H1 (cell line): Measurements from ENCODE around the gene RPL38.
A peak's percentile ranks its signal among the peaks of the same experiment; 100 is the strongest.

Experiments
- CEBPB ChIP-seq: IDR thresholded peaks from 2 replicates; pipeline ENCODE4 v1.6.1; 2012; ENCODE audit warnings: low read depth, low read length
- CTCF ChIP-seq, 3 experiments: IDR thresholded peaks; 1 replicate in 2 of 3; 2 replicates in 1 of 3; pipeline versions ENCODE4 v1.5.1 to v1.6.1; 2011; ENCODE audit warnings: low read length in 3 of 3, mild to moderate bottlenecking in 3 of 3, inconsistent platforms in 2 of 3, low read depth in 1 of 3, moderate library complexity in 1 of 3; ENCODE audit not compliant: insufficient read depth in 1 of 3; ENCODE audit errors: control extremely low read depth in 1 of 3
- EP300 ChIP-seq, 2 experiments: IDR thresholded peaks; 1 replicate in 1 of 2; 2 replicates in 1 of 2; pipeline ENCODE4 v1.6.1; 2011 to 2012; ENCODE audit warnings: low read depth in 2 of 2, low read length in 2 of 2, mild to moderate bottlenecking in 2 of 2, borderline replicate concordance in 1 of 2, inconsistent platforms in 1 of 2, moderate library complexity in 1 of 2
- POLR2AphosphoS5 ChIP-seq: IDR thresholded peaks from 2 replicates; pipeline ENCODE4 v1.6.1; 2011; ENCODE audit warnings: low read depth, low read length
- SP1 ChIP-seq: IDR thresholded peaks from 2 replicates; pipeline ENCODE4 v1.6.1; 2011; ENCODE audit warnings: low read depth, low read length
- TAF1 ChIP-seq: IDR thresholded peaks from 2 replicates; pipeline ENCODE4 v1.6.1; 2011; ENCODE audit warnings: mild to moderate bottlenecking, low read depth, low read length
- USF2 ChIP-seq: IDR thresholded peaks from 2 replicates; pipeline ENCODE4 v1.6.1; 2011; ENCODE audit warnings: low read length, improper control_type of control experiment
- TF ChIP-seq, protein P1 (sequence below): IDR thresholded peaks from 2 replicates; pipeline ENCODE4 v1.6.1; 2012; ENCODE audit warnings: low read length, inconsistent platforms

GRCh38 chr17:74190154-74190553 lies 13.3 kb upstream of the RPL38 start:
- TF ChIP-seq CTCF (IDR thresholded peaks at IDR 0.05; ENCODE audit: control extremely low read depth in 1 of 3, insufficient read depth in 1 of 3, low read depth in 1 of 3, low read length in 3 of 3) (no peak), USF2 (peak; percentile 80), EP300 (IDR thresholded peaks at IDR 0.05; ENCODE audit: borderline replicate concordance in 1 of 2, low read depth in 2 of 2, low read length in 2 of 2) (no peak), TAF1 (no peak), CEBPB (no peak), SP1 (peak; percentile 44; the same call in 1 of the 2 replicates), POLR2AphosphoS5 (no peak)
- TF ChIP-seq, protein P1, sequence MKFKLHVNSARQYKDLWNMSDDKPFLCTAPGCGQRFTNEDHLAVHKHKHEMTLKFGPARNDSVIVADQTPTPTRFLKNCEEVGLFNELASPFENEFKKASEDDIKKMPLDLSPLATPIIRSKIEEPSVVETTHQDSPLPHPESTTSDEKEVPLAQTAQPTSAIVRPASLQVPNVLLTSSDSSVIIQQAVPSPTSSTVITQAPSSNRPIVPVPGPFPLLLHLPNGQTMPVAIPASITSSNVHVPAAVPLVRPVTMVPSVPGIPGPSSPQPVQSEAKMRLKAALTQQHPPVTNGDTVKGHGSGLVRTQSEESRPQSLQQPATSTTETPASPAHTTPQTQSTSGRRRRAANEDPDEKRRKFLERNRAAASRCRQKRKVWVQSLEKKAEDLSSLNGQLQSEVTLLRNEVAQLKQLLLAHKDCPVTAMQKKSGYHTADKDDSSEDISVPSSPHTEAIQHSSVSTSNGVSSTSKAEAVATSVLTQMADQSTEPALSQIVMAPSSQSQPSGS = no peak
